NCI-H2227 (cell line): ENCODE results near the gene THAP6.
"Not testable (repeated sequence)": the region's sequence is repeated elsewhere in the genome, so short reads cannot be mapped to it uniquely, and the experiment has no call there.

Source experiments
- DNase-seq: peaks from one replicate; lab custom pipeline; 2025; ENCODE audit not compliant: unreplicated experiment; lab: John Stamatoyannopoulos, UW

THAP6 gene

GRCh38 chr4:75514131-75514948 is at the start of gene THAP6, which contains the start of gene RCHY1:
Gene THAP6, plus strand, starts transcription at chr4:75514473. Its CDS starts 980 bp downstream, at chr4:75515453.
Gene RCHY1, minus strand, starts transcription at chr4:75514403. Its CDS starts 117 bp downstream, at chr4:75514286.
- peak; percentile 95 for DNase-seq

- DNase-seq = no peak
Observed at GRCh38 chr4:75469896-75470295, 44.4 kb upstream of the THAP6 start.

- no peak for DNase-seq
Observed at GRCh38 chr4:75470738-75471137, 43.5 kb upstream of the THAP6 start.

- no peak for DNase-seq
Observed at GRCh38 chr4:75477201-75477600, 37.1 kb upstream of the THAP6 start.

- DNase-seq = no peak
Observed at GRCh38 chr4:75484190-75484589, 30.1 kb upstream of the THAP6 start.

- peak; percentile 1 for DNase-seq
Observed at GRCh38 chr4:75490155-75490554, 24.1 kb upstream of the THAP6 start.

- no peak for DNase-seq
Observed at GRCh38 chr4:75494563-75494962, 19.7 kb upstream of the THAP6 start.

GRCh38 chr4:75495476-75495875 is 18.8 kb upstream of the THAP6 start:
- DNase-seq = no peak

- no peak for DNase-seq
Observed at GRCh38 chr4:75496406-75496805, 17.9 kb upstream of the THAP6 start.

- no peak for DNase-seq
Observed at GRCh38 chr4:75497133-75497532, 17.1 kb upstream of the THAP6 start.

- DNase-seq = no peak
Observed at GRCh38 chr4:75498041-75498440, 16.2 kb upstream of the THAP6 start.

- DNase-seq = no peak
Observed at GRCh38 chr4:75499900-75500299, 14.4 kb upstream of the THAP6 start.

GRCh38 chr4:75502671-75503070 is 11.6 kb upstream of the THAP6 start:
- no peak for DNase-seq

- DNase-seq = no peak
Observed at GRCh38 chr4:75505630-75506029, 8.6 kb upstream of the THAP6 start.

GRCh38 chr4:75509592-75509991 is 4.7 kb upstream of the THAP6 start:
- DNase-seq = not testable (repeated sequence)

GRCh38 chr4:75511841-75512240 is 2.4 kb upstream of the THAP6 start:
- DNase-seq = no peak

GRCh38 chr4:75512386-75513211 is 1.7 kb upstream of the THAP6 start:
- DNase-seq = no peak

GRCh38 chr4:75513526-75514130 is 645 bp upstream of the THAP6 start:
- DNase-seq = no peak

- peak; percentile 1 for DNase-seq
Observed at GRCh38 chr4:75514949-75515612, 808 bp downstream of the THAP6 start.

- DNase-seq = no peak
Observed at GRCh38 chr4:75516144-75516543, 1.9 kb downstream of the THAP6 start.

- DNase-seq = not testable (repeated sequence)
Observed at GRCh38 chr4:75519452-75519851, 5.2 kb downstream of the THAP6 start.
